Measurements from ENCODE around the gene TRIB2.

Gene TRIB2

GRCh38 chr2:12717191-12718014 is 667 bp downstream of the TRIB2 start:
- Histone ChIP-seq H3K27ac (ENCODE audit: low read length) (no peak overlapping the region), H3K4me2 (ENCODE audit: low read length) (peak overlapping the region; percentile 84), H3K36me3 (replicated peaks; ENCODE audit: low read depth, low read length) (no peaks in the 10 kb centered on the region), H2AFZ (ENCODE audit: low read depth, low read length) (peak overlapping the region; percentile 40), H3K4me1 (ENCODE audit: low read length) (peaks cover 9% of the 10 kb centered on the region), H3K79me2 (ENCODE audit: low read length) (no peaks in the 10 kb centered on the region), H3K4me3 (ENCODE audit: low read length) (peak overlapping the region; percentile 90), H3K9ac (ENCODE audit: low read length) (peak overlapping the region; percentile 37), H3K27me3 (ENCODE audit: low read depth, low read length) (peaks cover 18% of the 10 kb centered on the region), H4K20me1 (ENCODE audit: insufficient read depth, low read length) (no peaks in the 10 kb centered on the region), H3K9me3 (ENCODE audit: insufficient read depth, low read length) (no peaks in the 10 kb centered on the region)
- TF ChIP-seq EZH2phosphoT487 (IDR thresholded peaks at IDR 0.05; ENCODE audit: low read depth) = no peak
- TF ChIP-seq, protein P1, sequence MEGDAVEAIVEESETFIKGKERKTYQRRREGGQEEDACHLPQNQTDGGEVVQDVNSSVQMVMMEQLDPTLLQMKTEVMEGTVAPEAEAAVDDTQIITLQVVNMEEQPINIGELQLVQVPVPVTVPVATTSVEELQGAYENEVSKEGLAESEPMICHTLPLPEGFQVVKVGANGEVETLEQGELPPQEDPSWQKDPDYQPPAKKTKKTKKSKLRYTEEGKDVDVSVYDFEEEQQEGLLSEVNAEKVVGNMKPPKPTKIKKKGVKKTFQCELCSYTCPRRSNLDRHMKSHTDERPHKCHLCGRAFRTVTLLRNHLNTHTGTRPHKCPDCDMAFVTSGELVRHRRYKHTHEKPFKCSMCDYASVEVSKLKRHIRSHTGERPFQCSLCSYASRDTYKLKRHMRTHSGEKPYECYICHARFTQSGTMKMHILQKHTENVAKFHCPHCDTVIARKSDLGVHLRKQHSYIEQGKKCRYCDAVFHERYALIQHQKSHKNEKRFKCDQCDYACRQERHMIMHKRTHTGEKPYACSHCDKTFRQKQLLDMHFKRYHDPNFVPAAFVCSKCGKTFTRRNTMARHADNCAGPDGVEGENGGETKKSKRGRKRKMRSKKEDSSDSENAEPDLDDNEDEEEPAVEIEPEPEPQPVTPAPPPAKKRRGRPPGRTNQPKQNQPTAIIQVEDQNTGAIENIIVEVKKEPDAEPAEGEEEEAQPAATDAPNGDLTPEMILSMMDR (IDR thresholded peaks at IDR 0.05; ENCODE audit: low read depth, low read length) = peak; percentile 51

- H3K79me2 ChIP-seq (ENCODE audit: low read length) = no peaks in the 10 kb centered on the region
- no peak for TF ChIP-seq EZH2phosphoT487 (IDR thresholded peaks at IDR 0.05; ENCODE audit: low read depth)
- TF ChIP-seq, protein P1 (IDR thresholded peaks at IDR 0.05; ENCODE audit: low read depth, low read length) = no peak
Measured at GRCh38 chr2:12718015-12718671, 1.4 kb downstream of the TRIB2 start.

DNA sequence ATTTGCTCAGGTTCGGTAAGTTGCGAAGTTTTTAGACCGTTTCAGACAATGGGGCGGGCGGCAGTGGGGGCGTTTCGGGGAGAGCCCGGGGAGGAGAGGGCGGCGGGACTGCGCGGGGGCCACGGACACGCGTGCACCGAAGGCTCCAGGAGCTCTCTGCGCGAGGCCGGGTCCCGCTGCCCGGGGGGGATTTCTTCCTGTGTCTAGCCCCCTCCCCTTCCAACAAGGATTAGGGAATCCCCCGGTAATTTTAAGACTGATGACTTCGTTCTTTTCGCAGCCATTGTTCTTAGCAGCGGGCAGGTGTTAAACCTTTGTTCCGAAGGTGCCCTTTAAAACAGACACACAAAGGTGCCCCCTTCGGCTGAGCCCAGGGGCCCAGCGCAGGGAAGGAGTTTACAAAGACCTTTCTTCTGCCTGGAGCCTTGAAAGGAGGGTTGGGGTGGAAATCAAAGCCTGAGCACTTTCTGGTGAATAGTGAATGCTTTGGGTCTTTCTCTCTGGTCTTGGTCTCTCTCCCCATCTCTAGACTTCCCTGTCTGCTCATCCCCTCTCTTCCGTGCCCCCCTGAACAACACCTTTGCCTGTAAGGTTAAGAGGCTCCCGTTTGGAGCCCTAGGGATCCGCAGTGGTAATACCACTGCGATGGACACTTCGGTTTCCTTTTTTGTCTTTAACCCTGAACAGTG is 2.1 kb downstream of the TRIB2 start:
- H2AFZ ChIP-seq (ENCODE audit: low read depth, low read length) = no peak overlapping the region
- no peak overlapping the region for H3K27ac ChIP-seq (ENCODE audit: low read length)
- H3K9me3 ChIP-seq (ENCODE audit: insufficient read depth, low read length) = no peaks in the 10 kb centered on the region
- H3K27me3 ChIP-seq (ENCODE audit: low read depth, low read length) = peaks cover 18% of the 10 kb centered on the region
- H3K36me3 ChIP-seq (replicated peaks; ENCODE audit: low read depth, low read length) = no peaks in the 10 kb centered on the region
- no peak overlapping the region for H3K9ac ChIP-seq (ENCODE audit: low read length)
- H3K4me3 ChIP-seq (ENCODE audit: low read length) = no peak overlapping the region
- H3K79me2 ChIP-seq (ENCODE audit: low read length) = no peaks in the 10 kb centered on the region
- H3K4me1 ChIP-seq (ENCODE audit: low read length) = peaks cover 9% of the 10 kb centered on the region
- no peak for TF ChIP-seq EZH2phosphoT487 (IDR thresholded peaks at IDR 0.05; ENCODE audit: low read depth)
- TF ChIP-seq, protein P1 (IDR thresholded peaks at IDR 0.05; ENCODE audit: low read depth, low read length) = no peak
- no peak overlapping the region for H3K4me2 ChIP-seq (ENCODE audit: low read length)
- H4K20me1 ChIP-seq (ENCODE audit: insufficient read depth, low read length) = no peaks in the 10 kb centered on the region

More at GRCh38 chr2:12718015-12718671, 1.4 kb downstream of the TRIB2 start:
- H3K4me1 ChIP-seq (ENCODE audit: low read length) = peaks cover 9% of the 10 kb centered on the region
- no peaks in the 10 kb centered on the region for H4K20me1 ChIP-seq (ENCODE audit: insufficient read depth, low read length)
- peak overlapping the region; percentile 84 for H3K4me2 ChIP-seq (ENCODE audit: low read length)
- H3K9me3 ChIP-seq (ENCODE audit: insufficient read depth, low read length) = no peaks in the 10 kb centered on the region
- no peaks in the 10 kb centered on the region for H3K36me3 ChIP-seq (replicated peaks; ENCODE audit: low read depth, low read length)
- H3K27me3 ChIP-seq (ENCODE audit: low read depth, low read length) = peaks cover 18% of the 10 kb centered on the region
- H3K9ac ChIP-seq (ENCODE audit: low read length) = no peak overlapping the region
- no peak overlapping the region for H2AFZ ChIP-seq (ENCODE audit: low read depth, low read length)
- H3K4me3 ChIP-seq (ENCODE audit: low read length) = peak overlapping the region; percentile 90; the same call in 1 of the 2 replicates
- H3K27ac ChIP-seq (ENCODE audit: low read length) = no peak overlapping the region

All from OCI-LY3 (cell line).